Body of pancreas (tissue), 4 donors: ENCODE results near the gene PDZRN3.

ENCODE experiments used
- POLR2A ChIP-seq, 3 donors: fragments of 450-650 bp; IDR thresholded peaks; one replicate each; pipeline ENCODE4 v1.6.1; 2016; ENCODE audit warnings: antibody characterized with exemption in 3 of 3, mild to moderate bottlenecking in 2 of 3
- TF ChIP-seq, protein P1 (sequence below), 7 experiments: fragments of 450-650 bp in 4 of 7; fragments of 200-600 bp in 3 of 7; sonication (generic) in 3 of 7; IDR thresholded peaks; one replicate each; pipeline ENCODE4 v1.5.1; 2016 to 2019; ENCODE audit warnings: antibody characterized with exemption in 7 of 7

DNA sequence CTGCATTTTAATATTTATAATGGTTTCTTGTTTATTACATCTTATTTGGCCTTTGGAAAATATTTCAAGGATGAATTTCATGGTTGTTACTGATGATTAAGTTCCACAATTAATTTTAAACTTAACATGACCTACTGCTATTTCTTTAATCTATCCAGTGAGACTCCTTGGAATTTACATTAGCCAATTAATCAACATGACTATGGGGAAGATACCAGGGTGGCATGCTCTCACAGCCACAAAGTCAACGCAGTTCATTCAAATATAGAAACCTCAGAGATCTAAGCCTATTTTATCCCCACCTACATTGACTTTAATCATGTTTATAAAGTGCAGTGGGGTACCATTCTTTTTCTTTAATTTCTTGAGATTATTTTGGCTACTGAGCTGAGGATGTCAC lies 43.6 kb upstream of the PDZRN3 start:
- TF ChIP-seq, protein P1, sequence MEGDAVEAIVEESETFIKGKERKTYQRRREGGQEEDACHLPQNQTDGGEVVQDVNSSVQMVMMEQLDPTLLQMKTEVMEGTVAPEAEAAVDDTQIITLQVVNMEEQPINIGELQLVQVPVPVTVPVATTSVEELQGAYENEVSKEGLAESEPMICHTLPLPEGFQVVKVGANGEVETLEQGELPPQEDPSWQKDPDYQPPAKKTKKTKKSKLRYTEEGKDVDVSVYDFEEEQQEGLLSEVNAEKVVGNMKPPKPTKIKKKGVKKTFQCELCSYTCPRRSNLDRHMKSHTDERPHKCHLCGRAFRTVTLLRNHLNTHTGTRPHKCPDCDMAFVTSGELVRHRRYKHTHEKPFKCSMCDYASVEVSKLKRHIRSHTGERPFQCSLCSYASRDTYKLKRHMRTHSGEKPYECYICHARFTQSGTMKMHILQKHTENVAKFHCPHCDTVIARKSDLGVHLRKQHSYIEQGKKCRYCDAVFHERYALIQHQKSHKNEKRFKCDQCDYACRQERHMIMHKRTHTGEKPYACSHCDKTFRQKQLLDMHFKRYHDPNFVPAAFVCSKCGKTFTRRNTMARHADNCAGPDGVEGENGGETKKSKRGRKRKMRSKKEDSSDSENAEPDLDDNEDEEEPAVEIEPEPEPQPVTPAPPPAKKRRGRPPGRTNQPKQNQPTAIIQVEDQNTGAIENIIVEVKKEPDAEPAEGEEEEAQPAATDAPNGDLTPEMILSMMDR (IDR thresholded peaks at IDR 0.05): no peak
- no peak for TF ChIP-seq POLR2A (IDR thresholded peaks at IDR 0.05)
